Endodermal cell (in vitro differentiated cells): ENCODE measurements around the gene DYNC1LI2. TPM values are rescaled to one million over a fixed set of nuclear protein-coding genes. Genes with fewer than 3 reads are reported as not detected.

ENCODE experiments used
- DNase-seq: peaks from one replicate; pipeline ENCODE4 v3.0.0-alpha.2; 2017
- H3K27ac ChIP-seq: 2 replicates; pipeline ENCODE4 v1.5.1; 2013; ENCODE audit warnings: mild to moderate bottlenecking, low read depth, low read length, moderate library complexity
- H3K27me3 ChIP-seq: 2 replicates; pipeline ENCODE4 v1.6.1; 2013; ENCODE audit warnings: mild to moderate bottlenecking, low read length, moderate library complexity; ENCODE audit not compliant: insufficient read depth, control insufficient read depth, poor library complexity, severe bottlenecking
- H3K36me3 ChIP-seq: 2 replicates; pipeline ENCODE4 v1.7.0; 2013; ENCODE audit warnings: mild to moderate bottlenecking, low read length, moderate library complexity; ENCODE audit not compliant: control insufficient read depth, insufficient read depth
- H3K4me1 ChIP-seq: one replicate; pipeline ENCODE4 v1.7.0; 2013; ENCODE audit warnings: low read length; ENCODE audit not compliant: control insufficient read depth, insufficient read depth
- H3K4me3 ChIP-seq: 2 replicates; pipeline ENCODE4 v1.5.1; 2013; ENCODE audit warnings: mild to moderate bottlenecking, low read length, moderate library complexity
- H3K9ac ChIP-seq: 2 replicates; pipeline ENCODE4 v1.6.1; 2013; ENCODE audit warnings: mild to moderate bottlenecking, low read length, moderate library complexity; ENCODE audit not compliant: poor library complexity, severe bottlenecking; ENCODE audit errors: extremely low read depth
- H3K9me3 ChIP-seq: 2 replicates; pipeline ENCODE4 v1.6.1; 2013; ENCODE audit warnings: mild to moderate bottlenecking, low read length, moderate library complexity; ENCODE audit not compliant: control insufficient read depth
- H3K27ac Mint-ChIP-seq: 2 replicates; pipeline ENCODE4 v1.8.0; 2020; ENCODE audit warnings: mixed read lengths
- H3K27me3 Mint-ChIP-seq: 2 replicates; pipeline ENCODE4 v1.8.0; 2021; ENCODE audit warnings: mild to moderate bottlenecking, mixed read lengths; ENCODE audit not compliant: insufficient read depth
- H3K36me3 Mint-ChIP-seq: 2 replicates; pipeline ENCODE4 v1.8.0; 2020; ENCODE audit warnings: low read depth, mixed read lengths
- H3K4me1 Mint-ChIP-seq: 2 replicates; pipeline ENCODE4 v1.8.0; 2020; ENCODE audit warnings: mixed read lengths
- H3K4me3 Mint-ChIP-seq: 2 replicates; pipeline ENCODE4 v1.8.0; 2020; ENCODE audit warnings: mild to moderate bottlenecking, moderate library complexity, mixed read lengths
- H3K9me3 Mint-ChIP-seq: 2 replicates; pipeline ENCODE4 v1.8.0; 2020; ENCODE audit warnings: mild to moderate bottlenecking, mixed read lengths
- WGBS, 2 experiments: methylation state at CpG; one replicate each; pipeline versions ENCODE4 v1.1.5 to v1.1.7; 2013; ENCODE audit warnings: missing lambda C conversion rate in 2 of 2, mixed read lengths in 1 of 2; ENCODE audit not compliant: insufficient coverage in 1 of 2, insufficient read length in 1 of 2; 5-methylcytosine and 5-hydroxymethylcytosine counted together
- total RNA-seq, 2 donors: library from RNA; stranded (reverse); fragmentation: NEBNext Ultra II Directional in 1 of 2; extraction: Animal tissue kit (Norgen Biotek cat#: 25700) in 1 of 2; gene quantifications; 2 replicates in 1 of 2; 3 replicates in 1 of 2; pipeline ENCODE4 v1.2.1, GENCODE V29; 2021
- TF ChIP-seq, protein P1 (sequence below): fragments of 200-600 bp; sonication (generic); conservative IDR thresholded peaks from 2 replicates; pipeline ENCODE4 v1.5.0; 2021; ENCODE audit warnings: antibody characterized with exemption, mild to moderate bottlenecking

The DYNC1LI2 gene
- total RNA-seq, 2 donors from 2014 or later: 89.5 to 95.9 TPM

DNA sequence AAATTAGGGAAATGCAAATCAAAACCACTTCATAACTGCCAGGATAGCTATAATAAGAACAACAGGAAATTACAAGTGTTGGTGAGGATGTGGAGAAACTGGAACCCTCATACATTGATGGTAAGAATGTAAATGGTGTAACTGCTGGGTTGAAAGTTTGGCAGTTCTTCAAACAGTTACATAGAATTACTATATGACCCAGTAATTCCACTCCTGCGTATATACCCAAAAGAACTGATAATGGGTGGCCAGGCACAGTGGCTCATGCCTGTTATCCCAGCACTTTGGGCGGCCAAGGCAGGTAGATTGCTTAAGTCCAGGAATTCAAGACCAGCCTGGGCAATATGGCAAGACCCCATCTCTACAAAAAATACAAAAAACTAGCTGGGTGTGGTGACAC, 50.4 kb downstream of the DYNC1LI2 start:
- Histone ChIP-seq H3K27ac (no peak overlapping the region), H3K27me3 (no peaks in the 10 kb centered on the region), H3K9me3 (no peaks in the 10 kb centered on the region), H3K4me3 (no peak overlapping the region), H3K4me1 (no peaks in the 10 kb centered on the region), H3K9ac (no peak overlapping the region), H3K36me3 (no peaks in the 10 kb centered on the region)
- Mint-ChIP-seq H3K4me3 (no peak overlapping the region), H3K27me3 (peaks cover 2% of the 10 kb centered on the region), H3K36me3 (no peaks in the 10 kb centered on the region), H3K9me3 (no peaks in the 10 kb centered on the region), H3K27ac (no peak overlapping the region), H3K4me1 (peaks cover 3% of the 10 kb centered on the region)
- WGBS, 2 experiments: 97% methylated on average over 2 of the region's 2 CpGs; no CpG with 5 or more reads in 1 of the 2 experiments
- DNase-seq: no peak
- TF ChIP-seq, protein P1, sequence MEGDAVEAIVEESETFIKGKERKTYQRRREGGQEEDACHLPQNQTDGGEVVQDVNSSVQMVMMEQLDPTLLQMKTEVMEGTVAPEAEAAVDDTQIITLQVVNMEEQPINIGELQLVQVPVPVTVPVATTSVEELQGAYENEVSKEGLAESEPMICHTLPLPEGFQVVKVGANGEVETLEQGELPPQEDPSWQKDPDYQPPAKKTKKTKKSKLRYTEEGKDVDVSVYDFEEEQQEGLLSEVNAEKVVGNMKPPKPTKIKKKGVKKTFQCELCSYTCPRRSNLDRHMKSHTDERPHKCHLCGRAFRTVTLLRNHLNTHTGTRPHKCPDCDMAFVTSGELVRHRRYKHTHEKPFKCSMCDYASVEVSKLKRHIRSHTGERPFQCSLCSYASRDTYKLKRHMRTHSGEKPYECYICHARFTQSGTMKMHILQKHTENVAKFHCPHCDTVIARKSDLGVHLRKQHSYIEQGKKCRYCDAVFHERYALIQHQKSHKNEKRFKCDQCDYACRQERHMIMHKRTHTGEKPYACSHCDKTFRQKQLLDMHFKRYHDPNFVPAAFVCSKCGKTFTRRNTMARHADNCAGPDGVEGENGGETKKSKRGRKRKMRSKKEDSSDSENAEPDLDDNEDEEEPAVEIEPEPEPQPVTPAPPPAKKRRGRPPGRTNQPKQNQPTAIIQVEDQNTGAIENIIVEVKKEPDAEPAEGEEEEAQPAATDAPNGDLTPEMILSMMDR: no peak

- Mint-ChIP-seq H3K4me3 (no peak overlapping the region), H3K27ac (no peak overlapping the region), H3K9me3 (no peaks in the 10 kb centered on the region), H3K4me1 (peaks cover 8% of the 10 kb centered on the region), H3K36me3 (no peaks in the 10 kb centered on the region), H3K27me3 (peaks cover 3% of the 10 kb centered on the region)
- Histone ChIP-seq H3K4me3 (no peak overlapping the region), H3K27ac (no peak overlapping the region), H3K9me3 (no peaks in the 10 kb centered on the region), H3K4me1 (no peaks in the 10 kb centered on the region), H3K9ac (no peak overlapping the region), H3K36me3 (no peaks in the 10 kb centered on the region), H3K27me3 (no peaks in the 10 kb centered on the region)
- WGBS, 2 experiments: 50 to 80% methylated on average over 1 of the region's 1 CpG
- TF ChIP-seq, protein P1: no peak
- DNase-seq: no peak
These were observed 51.5 kb downstream of the DYNC1LI2 start for GRCh38 chr16:66699898-66700297.

GRCh38 chr16:66698046-66698445, 53.4 kb downstream of the DYNC1LI2 start:
- H3K4me1 Mint-ChIP-seq: peaks cover 17% of the 10 kb centered on the region
- WGBS, 2 experiments: 84 to 95% methylated on average over 3 to 4 of the region's 7 CpGs
- TF ChIP-seq, protein P1: no peak

More at GRCh38 chr16:66698046-66698445, 53.4 kb downstream of the DYNC1LI2 start:
- Histone ChIP-seq H3K36me3 (no peaks in the 10 kb centered on the region), H3K9me3 (no peaks in the 10 kb centered on the region), H3K4me1 (no peaks in the 10 kb centered on the region), H3K27ac (no peak overlapping the region), H3K9ac (no peak overlapping the region), H3K27me3 (no peaks in the 10 kb centered on the region), H3K4me3 (no peak overlapping the region)
- H3K9me3 Mint-ChIP-seq: no peaks in the 10 kb centered on the region
- H3K27me3 Mint-ChIP-seq: peaks cover 3% of the 10 kb centered on the region
- peak overlapping the region; percentile 77 for H3K4me3 Mint-ChIP-seq
- no peak overlapping the region for H3K27ac Mint-ChIP-seq
- peaks cover 9% of the 10 kb centered on the region for H3K36me3 Mint-ChIP-seq
- DNase-seq: no peak
